Parathyroid adenoma (tissue), 2 donors: ENCODE results near the gene GPRIN1.

ENCODE experiments used
- H2AFZ ChIP-seq: fragments of 300-600 bp; sonication (generic); one replicate; pipeline ENCODE4 v1.7.0; 2017; ENCODE audit warnings: antibody characterized with exemption, mild to moderate bottlenecking
- H3K27ac ChIP-seq: fragments of 300-600 bp; sonication (generic); one replicate; pipeline ENCODE4 v1.7.0; 2017
- H3K27me3 ChIP-seq: fragments of 300-600 bp; sonication (generic); one replicate; pipeline ENCODE4 v1.7.0; 2017; ENCODE audit warnings: low read length; ENCODE audit not compliant: control insufficient read depth, insufficient read depth
- H3K36me3 ChIP-seq: fragments of 300-600 bp; sonication (generic); one replicate; pipeline ENCODE4 v1.7.0; 2017; ENCODE audit warnings: low read length; ENCODE audit not compliant: control insufficient read depth, insufficient read depth
- H3K4me1 ChIP-seq: fragments of 300-600 bp; sonication (generic); one replicate; pipeline ENCODE4 v1.7.0; 2017; ENCODE audit warnings: control low read depth
- H3K4me2 ChIP-seq: fragments of 300-600 bp; sonication (generic); one replicate; pipeline ENCODE4 v1.7.0; 2017; ENCODE audit warnings: low read length
- H3K4me3 ChIP-seq: fragments of 300-600 bp; sonication (generic); one replicate; pipeline ENCODE4 v1.7.0; 2017; ENCODE audit warnings: low read depth, low read length
- H3K79me2 ChIP-seq: fragments of 300-600 bp; sonication (generic); one replicate; pipeline ENCODE4 v1.7.0; 2017; ENCODE audit warnings: control low read depth
- H3K9ac ChIP-seq: fragments of 300-600 bp; sonication (generic); one replicate; pipeline ENCODE4 v1.7.0; 2017; ENCODE audit warnings: mild to moderate bottlenecking
- H3K9me3 ChIP-seq: fragments of 300-600 bp; sonication (generic); one replicate; pipeline ENCODE4 v1.7.0; 2017; ENCODE audit warnings: low read length; ENCODE audit not compliant: control insufficient read depth
- CTCF ChIP-seq: fragments of 300-600 bp; sonication (generic); IDR thresholded peaks from one replicate; pipeline ENCODE4 v1.7.0; 2017; ENCODE audit warnings: antibody characterized with exemption, mild to moderate bottlenecking
- donor health status: primary hyperparathyroidism.

Gene GPRIN1

GRCh38 chr5:176575488-176576422, 34.2 kb downstream of the GPRIN1 start:
- H3K4me3 ChIP-seq: no peak overlapping the region
- H3K27me3 ChIP-seq: no peaks in the 10 kb centered on the region
- no peak overlapping the region for H3K9ac ChIP-seq
- no peaks in the 10 kb centered on the region for H3K79me2 ChIP-seq
- H3K4me2 ChIP-seq: no peak overlapping the region
- H3K36me3 ChIP-seq: no peaks in the 10 kb centered on the region
- TF ChIP-seq CTCF: no peak
- no peak overlapping the region for H2AFZ ChIP-seq
- no peaks in the 10 kb centered on the region for H3K9me3 ChIP-seq
- no peak overlapping the region for H3K27ac ChIP-seq
- H3K4me1 ChIP-seq: no peaks in the 10 kb centered on the region

- no peak for TF ChIP-seq CTCF
- no peaks in the 10 kb centered on the region for H3K79me2 ChIP-seq
- H2AFZ ChIP-seq: no peak overlapping the region
- H3K36me3 ChIP-seq: no peaks in the 10 kb centered on the region
- no peak overlapping the region for H3K9ac ChIP-seq
- H3K4me2 ChIP-seq: no peak overlapping the region
- no peak overlapping the region for H3K4me3 ChIP-seq
- no peak overlapping the region for H3K27ac ChIP-seq
- no peaks in the 10 kb centered on the region for H3K27me3 ChIP-seq
- no peaks in the 10 kb centered on the region for H3K4me1 ChIP-seq
- H3K9me3 ChIP-seq: no peaks in the 10 kb centered on the region
Measured at GRCh38 chr5:176575066-176575465, 34.9 kb downstream of the GPRIN1 start.

- no peaks in the 10 kb centered on the region for H3K4me1 ChIP-seq
- H3K4me3 ChIP-seq: no peak overlapping the region
- H3K4me2 ChIP-seq: no peak overlapping the region
- H3K9ac ChIP-seq: no peak overlapping the region
- TF ChIP-seq CTCF: no peak
- H3K79me2 ChIP-seq: no peaks in the 10 kb centered on the region
- H3K9me3 ChIP-seq: no peaks in the 10 kb centered on the region
- no peaks in the 10 kb centered on the region for H3K36me3 ChIP-seq
- H2AFZ ChIP-seq: no peak overlapping the region
- H3K27ac ChIP-seq: no peak overlapping the region
- H3K27me3 ChIP-seq: no peaks in the 10 kb centered on the region
Measured at GRCh38 chr5:176574297-176574591, 35.7 kb downstream of the GPRIN1 start.

DNA sequence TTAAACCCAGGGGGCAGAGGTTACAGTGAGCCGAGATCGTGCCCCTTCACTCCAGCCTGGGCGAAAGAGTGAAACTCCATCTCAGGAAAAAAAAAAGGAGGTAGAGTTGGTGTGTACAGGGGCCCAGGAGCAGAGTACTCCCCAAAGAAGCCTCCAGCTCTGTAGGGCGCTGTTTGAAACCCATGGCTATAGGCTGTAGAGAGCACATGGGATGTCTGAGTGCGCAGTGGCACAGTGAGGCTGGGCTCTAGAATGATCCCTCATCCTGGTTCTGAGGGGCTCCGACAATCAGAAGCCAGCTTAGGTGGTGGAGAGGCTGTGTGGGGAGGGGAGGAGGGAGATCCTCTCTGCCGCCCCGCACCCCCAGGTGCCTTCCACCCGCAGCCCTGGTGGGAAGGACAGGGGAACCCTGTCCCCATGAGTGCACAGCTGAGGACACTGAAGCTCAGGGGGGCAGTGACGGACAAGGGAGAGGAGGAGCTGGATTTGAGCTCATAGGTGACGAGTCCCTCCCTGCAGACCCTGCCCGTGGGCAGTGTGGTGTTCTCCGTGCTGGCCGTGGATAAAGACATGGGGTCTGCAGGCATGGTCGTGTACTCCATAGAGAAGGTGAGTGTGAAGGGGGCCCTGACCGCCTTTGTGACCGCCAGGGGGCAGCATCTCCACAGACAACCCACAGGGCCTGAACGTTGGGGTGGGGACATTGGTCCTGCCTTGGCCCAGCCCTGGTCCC, 36.2 kb downstream of the GPRIN1 start:
- no peaks in the 10 kb centered on the region for H3K4me1 ChIP-seq
- no peak overlapping the region for H2AFZ ChIP-seq
- no peak overlapping the region for H3K9ac ChIP-seq
- H3K9me3 ChIP-seq: no peaks in the 10 kb centered on the region
- no peaks in the 10 kb centered on the region for H3K27me3 ChIP-seq
- H3K36me3 ChIP-seq: no peaks in the 10 kb centered on the region
- no peak overlapping the region for H3K4me3 ChIP-seq
- TF ChIP-seq CTCF: peak; percentile 79
- no peak overlapping the region for H3K4me2 ChIP-seq
- H3K27ac ChIP-seq: no peak overlapping the region
- no peaks in the 10 kb centered on the region for H3K79me2 ChIP-seq
